GM12878 (cell line): ENCODE data around the gene SIT1. TPM values are rescaled to one million over a fixed set of nuclear protein-coding genes. Genes with fewer than 3 reads are reported as not detected.

ENCODE experiments used
- ATAC-seq: fragments of 200-7000 bp; cut with Tn5 transposase; 3 replicates; pipeline ENCODE4 v1.9.1; 2020; ENCODE audit warnings: mild to moderate bottlenecking, moderate library complexity
- BruUV-seq: library from RNA; stranded (reverse); fragments of 400-500 nt; replicated peaks from 2 replicates; lab custom pipeline; 2021; lab: Mats Ljungman, UMichigan
- CTCF ChIA-PET: fragments of 300-600 bp; sonication (Branson Sonifier 250); formaldehyde crosslinking; extraction: SDS; loops from one replicate; lab custom pipeline; 2021; ENCODE audit warnings: inconsistent platforms; lab: Yijun Ruan, JAX
- POLR2A ChIA-PET: fragments of 350-600 bp; formaldehyde crosslinking; extraction: SDS; loops from one replicate; lab custom pipeline; 2021; ENCODE audit warnings: inconsistent platforms; lab: Charles Lee
- RAD21 ChIA-PET: fragments of 300-600 bp; sonication (Branson Sonifier 250); formaldehyde crosslinking; loops from one replicate; lab custom pipeline; 2023; ENCODE audit warnings: antibody characterized with exemption; ENCODE audit not compliant: unreplicated experiment; lab: Charles Lee
- SMC1A ChIA-PET: fragments of 300-600 bp; sonication (Branson Sonifier 250); formaldehyde crosslinking; loops from one replicate; lab custom pipeline; 2023; ENCODE audit not compliant: unreplicated experiment, uncharacterized antibody; lab: Charles Lee
- DNase-seq: peaks from one replicate; pipeline ENCODE4 v3.0.0-alpha.2; 2011; ENCODE audit warnings: low read depth, low spot score
- FAIRE-seq: peaks from 3 replicates; lab custom pipeline; 2011; peaks lifted over from hg19 to GRCh38; lab: Jason Lieb, UNC
- H2AFZ ChIP-seq: 2 replicates; pipeline ENCODE4 v1.6.0; 2011; ENCODE audit warnings: low read depth, low read length, control low read depth; ENCODE audit not compliant: control insufficient read depth
- H3K27ac ChIP-seq: 2 replicates; pipeline ENCODE4 v1.5.1; 2011; ENCODE audit warnings: control low read depth; ENCODE audit not compliant: control insufficient read depth, insufficient read depth
- H3K27me3 ChIP-seq, 2 experiments: replicated peaks in 1 of 2; 2 replicates each; pipeline versions ENCODE4 v1.6.0 to v1.6.1; 2011; ENCODE audit warnings: low read length in 1 of 2; ENCODE audit not compliant: control insufficient read depth in 2 of 2, insufficient read depth in 2 of 2
- H3K36me3 ChIP-seq, 2 experiments: 2 replicates each; pipeline ENCODE4 v1.5.1; 2011; ENCODE audit warnings: low read length in 1 of 2; ENCODE audit not compliant: control insufficient read depth in 2 of 2, insufficient read depth in 2 of 2
- H3K4me1 ChIP-seq: 2 replicates; pipeline ENCODE4 v1.6.1; 2011; ENCODE audit warnings: mild to moderate bottlenecking, low read length, moderate library complexity, mixed read lengths; ENCODE audit not compliant: control insufficient read depth, insufficient read depth
- H3K4me2 ChIP-seq: 2 replicates; pipeline ENCODE4 v1.6.0; 2011; ENCODE audit warnings: control low read depth; ENCODE audit not compliant: control insufficient read depth, insufficient read depth
- H3K4me3 ChIP-seq: fragments of 200-600 bp; sonication (generic); 2 replicates; pipeline ENCODE4 v1.5.1; 2016
- H3K79me2 ChIP-seq: 2 replicates; pipeline ENCODE4 v1.6.0; 2011; ENCODE audit warnings: low read length; ENCODE audit not compliant: control insufficient read depth, insufficient read depth
- H3K9ac ChIP-seq: 2 replicates; pipeline ENCODE4 v1.8.0; 2011; ENCODE audit warnings: low read length, control low read depth, mixed read lengths; ENCODE audit not compliant: control insufficient read depth, insufficient read depth
- H3K9me3 ChIP-seq: replicated peaks from 3 replicates; pipeline ENCODE4 v1.5.1; 2011; ENCODE audit warnings: mild to moderate bottlenecking, low read length; ENCODE audit not compliant: control insufficient read depth, insufficient read depth
- H4K20me1 ChIP-seq: 2 replicates; pipeline ENCODE4 v1.6.0; 2011; ENCODE audit not compliant: control insufficient read depth, insufficient read depth
- DPF2 ChIP-seq: fragments of 450-650 bp; IDR thresholded peaks from 2 replicates; pipeline ENCODE4 v1.6.1; 2017; ENCODE audit warnings: mild to moderate bottlenecking
- FOXM1 ChIP-seq: IDR thresholded peaks from 2 replicates; pipeline ENCODE4 v1.6.1; 2012; ENCODE audit warnings: low read depth, mild to moderate bottlenecking, inconsistent platforms, low read length, moderate library complexity
- MEF2A ChIP-seq: IDR thresholded peaks from 2 replicates; pipeline ENCODE4 v1.6.1; 2011; ENCODE audit warnings: low read depth, mild to moderate bottlenecking, low read length, moderate library complexity; ENCODE audit not compliant: insufficient read depth
- PAX5 ChIP-seq: IDR thresholded peaks from 2 replicates; pipeline ENCODE4 v1.6.1; 2011; ENCODE audit warnings: low read depth, low read length, borderline replicate concordance
- POLR2A ChIP-seq: IDR thresholded peaks from 2 replicates; pipeline ENCODE4 v1.6.1; 2011; ENCODE audit warnings: low read depth, mild to moderate bottlenecking, low read length
- POLR2AphosphoS5 ChIP-seq: IDR thresholded peaks from 2 replicates; pipeline ENCODE4 v1.6.1; 2011; ENCODE audit warnings: mild to moderate bottlenecking, low read length, inconsistent platforms
- PRDM15 ChIP-seq: fragments of 450-650 bp; formaldehyde crosslinking; IDR thresholded peaks from 2 replicates; pipeline ENCODE4 v1.4.0; 2020; ENCODE audit warnings: mild to moderate bottlenecking, moderate library complexity
- SP1 ChIP-seq: IDR thresholded peaks from one replicate; pipeline ENCODE4 v1.6.1; 2011; ENCODE audit warnings: low read depth, low read length
- SPI1 ChIP-seq: IDR thresholded peaks from 2 replicates; pipeline ENCODE4 v1.6.1; 2011; ENCODE audit warnings: low read depth, mild to moderate bottlenecking, low read length, moderate library complexity, borderline replicate concordance; ENCODE audit not compliant: insufficient read depth
- SREBF2 ChIP-seq: IDR thresholded peaks from 2 replicates; pipeline ENCODE4 v1.6.1; 2012; ENCODE audit warnings: mild to moderate bottlenecking, low read length
- TCF3 ChIP-seq: IDR thresholded peaks from 2 replicates; pipeline ENCODE4 v1.6.1; 2012; ENCODE audit warnings: low read depth, mild to moderate bottlenecking, low read length, borderline replicate concordance; ENCODE audit not compliant: insufficient read depth
- WRNIP1 ChIP-seq: IDR thresholded peaks from 2 replicates; pipeline ENCODE4 v1.6.1; 2011; ENCODE audit warnings: low read depth, low read length, improper control_type of control experiment, borderline replicate concordance
- WGBS: methylation state at CpG from one replicate; pipeline ENCODE4 v1.1.6; 2016; ENCODE audit warnings: low lambda C conversion rate; ENCODE audit not compliant: insufficient replicate concordance, insufficient coverage; ENCODE audit errors: missing lambda C conversion rate; 5-methylcytosine and 5-hydroxymethylcytosine counted together
- in situ Hi-C: fragments of 300-500 bp; cut with MboI; formaldehyde crosslinking; loops from 9 replicates; pipeline ENCODE4 v1.14.3; 2018; ENCODE audit warnings: mixed read lengths
- intact Hi-C: fragments of 100-400 bp; cut with micrococcal nuclease; formaldehyde crosslinking; loops from one replicate; pipeline ENCODE4 v1.14.2; 2022; ENCODE audit not compliant: unreplicated experiment
- polyA plus RNA-seq, 11 experiments: library from polyadenylated mRNA; depleted of rRNA in 4 of 11; unstranded in 6 of 11; stranded (reverse) in 5 of 11; fragments of >200 nt; fragmentation: Nextera tagmentation in 4 of 11; fragmentation: Illumina TruSeq in 1 of 11; extraction: Ambion mirVana in 4 of 11; extraction: Trizol in 1 of 11; gene quantifications; 1 replicate in 1 of 11; 2 replicates in 10 of 11; pipeline versions ENCODE4 v1.2.1 to v1.2.3, GENCODE V29; 2011 to 2016; ENCODE audit warnings: inconsistent platforms in 2 of 11, missing spikeins in 2 of 11, low read depth in 1 of 11
- total RNA-seq, 4 experiments: library from RNA; depleted of rRNA in 3 of 4; stranded (reverse); fragments of >200 nt in 3 of 4; fragmentation: Illumina TruSeq in 1 of 4; extraction: Trizol in 1 of 4; gene quantifications; 2 replicates each; pipeline versions ENCODE4 v1.2.1 to v1.2.3, GENCODE V29; 2013 to 2021

Gene SIT1
- total and polyA plus RNA-seq, 10 of the 15 experiments (the other 5 are each of a cell fraction or from before 2014, with no cell fraction given), result 0.97 to 137 (median 59.7) TPM

- TF ChIP-seq SP1, result peak; percentile 12
- TF ChIP-seq PAX5, result 0 out of 2 replicates have a peak, but pooled peaks have one; percentile 38
- no peak for TF ChIP-seq WRNIP1
- no peak; the same call in 1 of the 2 replicates for TF ChIP-seq TCF3
These were observed 31.6 kb downstream of the SIT1 start (continued) for GRCh38 chr9:35618854-35619799.

DNA sequence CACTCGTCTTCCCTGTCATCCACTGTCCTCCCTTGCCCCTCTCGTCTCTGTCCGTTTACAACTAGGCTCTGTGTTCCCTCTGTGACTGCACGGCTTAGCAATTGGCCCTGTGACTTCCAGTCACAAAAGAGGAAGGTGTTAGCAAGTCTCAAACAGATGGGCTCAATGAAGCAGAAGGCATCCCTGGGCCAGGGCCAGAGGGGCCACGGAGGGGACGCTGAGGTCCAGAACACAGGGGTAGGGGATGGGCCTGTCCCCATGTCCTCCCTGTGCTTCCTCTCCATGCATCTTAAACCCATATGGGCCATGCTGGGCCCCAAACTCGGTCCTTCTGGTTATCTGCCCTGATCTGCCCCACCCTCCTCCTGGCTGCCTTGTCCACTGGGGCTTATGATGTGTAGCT, 32.4 kb downstream of the SIT1 start, which contains the start of gene CD72:
Gene CD72 (minus strand): TSS at position 89 of the 403 bp plus-strand sequence. CDS start 110 bp downstream, outside the sequence.
- ChIA-PET SMC1A (interaction anchor here (1.1 to 2.9 kb wide), 4 partner anchors 9 to 112 kb away, joined by 3 to 13 read pairs (median 6); partner anchors contain the start of gene TESK1), CTCF (interaction anchor here (1.3 to 9.0 kb wide), 8 partner anchors 11 to 208 kb away, joined by 4 to 101 read pairs (median 6); partner anchors contain the start of genes ARHGEF39, SIT1 and TESK1), POLR2A (interaction anchor here (0.5 to 6.6 kb wide), 5 partner anchors 14 to 46 kb away, joined by 3 to 85 read pairs (median 18); partner anchors contain the start of genes ARHGEF39, CCDC107, RMRP and TESK1), RAD21 (interaction anchor here (2.6 to 3.5 kb wide), 3 partner anchors 13 to 113 kb away, joined by 11 to 17 read pairs (median 14); partner anchors contain the start of genes CREB3, TESK1 and TLN1)
- Histone ChIP-seq H2AFZ (peak within 1 kb of the TSS; percentile 88), H3K9me3 (no peaks in the 10 kb centered on the region), H3K36me3 (no peaks in the 10 kb centered on the region), H3K4me1 (peaks cover 44% of the 10 kb centered on the region), H3K27ac (peak within 1 kb of the TSS; percentile 57), H3K79me2 (no peaks in the 10 kb centered on the region; the same call in 1 of the 2 replicates), H3K27me3 (no peaks in the 10 kb centered on the region; a peak in 1 of 4 replicates), H4K20me1 (no peaks in the 10 kb centered on the region), H3K4me3 (peak within 1 kb of the TSS; percentile 72), H3K9ac (peak within 1 kb of the TSS; percentile 64), H3K4me2 (peak within 1 kb of the TSS; percentile 92)
- DNase-seq (no peak), FAIRE-seq (peak; percentile 61), ATAC-seq (peak; percentile 16)
- in situ Hi-C loops, result no loop called here
- no TSS peak for BruUV-seq
- intact Hi-C loops, result no loop called here
- 23% methylated on average over 7 of the region's 7 CpGs for WGBS
- TF ChIP-seq MEF2A (no peak), POLR2A (peak; percentile 65), WRNIP1 (0 out of 2 replicates have a peak, but pooled peaks have one; percentile 10), PRDM15 (no peak), SPI1 (0 out of 2 replicates have a peak, but pooled peaks have one; percentile 30), SREBF2 (no peak), FOXM1 (no peak), POLR2AphosphoS5 (0 out of 2 replicates have a peak, but pooled peaks have one; percentile 26), DPF2 (0 out of 2 replicates have a peak, but pooled peaks have one; percentile 14)
